NCI-H187 (cell line): ENCODE measurements around the gene TUBA4A.
"Not testable (repeated sequence)": the region's sequence is repeated elsewhere in the genome, so short reads cannot be mapped to it uniquely, and the experiment has no call there.

Source experiments
- DNase-seq, 2 experiments: peaks; one replicate each; lab custom pipeline; 2025; lab: John Stamatoyannopoulos, UW

TUBA4A gene

GRCh38 chr2:219253753-219254589, at the start of gene TUBA4A:
Gene TUBA4A, minus strand, starts transcription at chr2:219253918. Its CDS starts 60 bp downstream, at chr2:219253858.
- peak; percentile 29 to 46 for DNase-seq

- DNase-seq, result no peak
Measured at GRCh38 chr2:219302412-219302968, 48.8 kb upstream of the TUBA4A start.

- DNase-seq, result no peak
Measured at GRCh38 chr2:219300022-219300421, 46.3 kb upstream of the TUBA4A start.

- DNase-seq, result no peak
Measured at GRCh38 chr2:219299372-219299760, 45.6 kb upstream of the TUBA4A start.

- peak; percentile 22 to 43 for DNase-seq
Measured at GRCh38 chr2:219298759-219299371, 45.1 kb upstream of the TUBA4A start.

GRCh38 chr2:219297766-219298456, 44.2 kb upstream of the TUBA4A start:
- DNase-seq, result no peak

- no peak for DNase-seq
Measured at GRCh38 chr2:219296631-219297391, 43.1 kb upstream of the TUBA4A start.

GRCh38 chr2:219296142-219296541, 42.4 kb upstream of the TUBA4A start:
- no peak for DNase-seq

GRCh38 chr2:219294356-219295351, 40.9 kb upstream of the TUBA4A start:
- DNase-seq, result peak; percentile 39 to 61

GRCh38 chr2:219293736-219294231, 40.1 kb upstream of the TUBA4A start:
- no peak for DNase-seq

- no peak for DNase-seq
Measured at GRCh38 chr2:219292616-219293015, 38.9 kb upstream of the TUBA4A start.

GRCh38 chr2:219291910-219292490, 38.3 kb upstream of the TUBA4A start:
- DNase-seq, result no peak

- no peak for DNase-seq
Measured at GRCh38 chr2:219291394-219291793, 37.7 kb upstream of the TUBA4A start.

- no peak for DNase-seq
Measured at GRCh38 chr2:219290381-219291171, 36.9 kb upstream of the TUBA4A start.

GRCh38 chr2:219289537-219290361, 36.0 kb upstream of the TUBA4A start:
- no peak for DNase-seq

GRCh38 chr2:219289195-219289536, 35.4 kb upstream of the TUBA4A start:
- DNase-seq, result no peak

- no peak for DNase-seq
Measured at GRCh38 chr2:219287580-219288265, 34.0 kb upstream of the TUBA4A start.

- not testable (repeated sequence) for DNase-seq
Measured at GRCh38 chr2:219287116-219287440, 33.4 kb upstream of the TUBA4A start.
